ENCODE measurements around the gene PAM. TPM values are rescaled to one million over a fixed set of nuclear protein-coding genes. Genes with fewer than 3 reads are reported as not detected.

The PAM gene
- total RNA-seq, 4 donors from 2014 or later: 37.8 to 144 (median 92.7) TPM

GRCh38 chr5:102890133-102890532, 135.0 kb downstream of the PAM start:
- intact Hi-C loops (cut with DNase I; ENCODE audit: low total_unique reads): no loop called here
- TF ChIP-seq POLR2A (IDR thresholded peaks at IDR 0.05) (no peak), CTCF (IDR thresholded peaks at IDR 0.05) (no peak)
- no peak for DNase-seq (ENCODE audit: low spot score in 2 of 2)
- WGBS, 2 donors: 92 to 99% methylated on average over 3 of the region's 3 CpGs
- H3K4me3 ChIP-seq (ENCODE audit: low read depth, poor library complexity, severe bottlenecking): no peak overlapping the region

- 71 to 73% methylated on average over 3 of the region's 3 CpGs for WGBS, 2 donors
- intact Hi-C loops (cut with DNase I; ENCODE audit: low total_unique reads): no loop called here
- TF ChIP-seq POLR2A (IDR thresholded peaks at IDR 0.05): no peak
- TF ChIP-seq CTCF (IDR thresholded peaks at IDR 0.05): no peak
- DNase-seq (ENCODE audit: low spot score in 2 of 2): no peak
- no peak overlapping the region for H3K4me3 ChIP-seq (ENCODE audit: low read depth, poor library complexity, severe bottlenecking)
Measured at GRCh38 chr5:102891175-102891574, 136.1 kb downstream of the PAM start.

- no peak for TF ChIP-seq CTCF (IDR thresholded peaks at IDR 0.05)
- no peak for TF ChIP-seq POLR2A (IDR thresholded peaks at IDR 0.05)
- WGBS, 2 donors: 89 to 96% methylated on average over 3 of the region's 3 CpGs
Measured at GRCh38 chr5:102893942-102894341, 138.8 kb downstream of the PAM start.

GRCh38 chr5:102895234-102895633, 140.1 kb downstream of the PAM start:
- DNase-seq (ENCODE audit: low spot score in 2 of 2): no peak
- H3K4me3 ChIP-seq (ENCODE audit: low read depth, poor library complexity, severe bottlenecking): no peak overlapping the region
- intact Hi-C loops (cut with DNase I; ENCODE audit: low total_unique reads): no loop called here
- TF ChIP-seq POLR2A (IDR thresholded peaks at IDR 0.05) (no peak), CTCF (IDR thresholded peaks at IDR 0.05) (no peak)

More at GRCh38 chr5:102893942-102894341, 138.8 kb downstream of the PAM start:
- intact Hi-C loops (cut with DNase I; ENCODE audit: low total_unique reads): no loop called here
- no peak overlapping the region for H3K4me3 ChIP-seq (ENCODE audit: low read depth, poor library complexity, severe bottlenecking)
- DNase-seq (ENCODE audit: low spot score in 2 of 2): no peak

GRCh38 chr5:102895976-102896375, 140.9 kb downstream of the PAM start:
- TF ChIP-seq CTCF (IDR thresholded peaks at IDR 0.05) (no peak), POLR2A (IDR thresholded peaks at IDR 0.05) (no peak)
- DNase-seq (ENCODE audit: low spot score in 2 of 2): no peak
- H3K4me3 ChIP-seq (ENCODE audit: low read depth, poor library complexity, severe bottlenecking): no peak overlapping the region
- 93 to 94% methylated on average over 6 of the region's 6 CpGs for WGBS, 2 donors
- intact Hi-C loops (cut with DNase I; ENCODE audit: low total_unique reads): no loop called here

- TF ChIP-seq POLR2A (IDR thresholded peaks at IDR 0.05) (no peak), CTCF (IDR thresholded peaks at IDR 0.05) (no peak)
- no peak for DNase-seq (ENCODE audit: low spot score in 2 of 2)
- H3K4me3 ChIP-seq (ENCODE audit: low read depth, poor library complexity, severe bottlenecking): no peak overlapping the region
- intact Hi-C loops (cut with DNase I; ENCODE audit: low total_unique reads): no loop called here
- 76 to 81% methylated on average over 3 of the region's 3 CpGs for WGBS, 2 donors
Measured at GRCh38 chr5:102901424-102902134, 146.5 kb downstream of the PAM start.
